ENCODE data around the gene DMBX1. TPM values are rescaled to one million over a fixed set of nuclear protein-coding genes. Genes with fewer than 3 reads are reported as not detected.

The DMBX1 gene
- total and polyA plus RNA-seq, 10 donors: not detected

- no peaks in the 10 kb centered on the region for H3K9me3 ChIP-seq
- H3K4me3 ChIP-seq: no peak overlapping the region
- no peak for TF ChIP-seq POLR2AphosphoS5 (IDR thresholded peaks at IDR 0.05)
- peaks cover 0 to 49% (median 4%) of the 10 kb centered on the region in 7 donors for H3K27me3 ChIP-seq (replicated peaks in 1 of 7)
- H3K36me3 ChIP-seq: no peaks in the 10 kb centered on the region
- intact Hi-C loops (cut with DNase I; ENCODE audit: low total_unique reads): no loop called here
- 77 to 83% (median 82%) methylated on average over 12 to 23 of the region's 23 CpGs for whole genome bisulfite sequencing, 5 donors
- DNase-seq: peak; percentile 48
- no peak overlapping the region for H3K27ac ChIP-seq
- no peaks in the 10 kb centered on the region for H3K4me1 ChIP-seq
Measured at GRCh38 chr1:46512135-46512791, 22.6 kb downstream of the DMBX1 start.

- Histone ChIP-seq H3K4me3 (no peak overlapping the region), H3K36me3 (no peaks in the 10 kb centered on the region), H3K9me3 (no peaks in the 10 kb centered on the region), H3K27ac (no peak overlapping the region), H3K27me3 (replicated peaks in 1 of 7) (peaks cover 0 to 55% (median 8%) of the 10 kb centered on the region in 7 donors), H3K4me1 (no peaks in the 10 kb centered on the region)
- TF ChIP-seq CTCF (IDR thresholded peaks at IDR 0.05 in 8 of 11, conservative IDR thresholded peaks at IDR 0.05 in 3 of 11): no peak
- no peak for TF ChIP-seq POLR2A (IDR thresholded peaks at IDR 0.05)
- no peak for TF ChIP-seq POLR2AphosphoS5 (IDR thresholded peaks at IDR 0.05)
- peak; percentile 54 for DNase-seq
- intact Hi-C loops (cut with DNase I; ENCODE audit: low total_unique reads): no loop called here
- WGBS, 5 donors: 46 to 70% (median 54%) methylated on average over 6 of the region's 6 CpGs
Measured at GRCh38 chr1:46512792-46513190, 23.2 kb downstream of the DMBX1 start.

- intact Hi-C loops (cut with DNase I; ENCODE audit: low total_unique reads): no loop called here
Measured at GRCh38 chr1:46513536-46513935, 23.9 kb downstream of the DMBX1 start.

GRCh38 chr1:46515576-46515975 is 25.9 kb downstream of the DMBX1 start:
- Histone ChIP-seq H3K4me3 (no peak overlapping the region), H3K36me3 (no peaks in the 10 kb centered on the region), H3K4me1 (no peaks in the 10 kb centered on the region), H3K27me3 (replicated peaks in 1 of 7) (peaks cover 0 to 79% (median 8%) of the 10 kb centered on the region in 7 donors), H3K27ac (no peak overlapping the region), H3K9me3 (no peaks in the 10 kb centered on the region)
- TF ChIP-seq CTCF (IDR thresholded peaks at IDR 0.05 in 8 of 11, conservative IDR thresholded peaks at IDR 0.05 in 3 of 11): no peak
- intact Hi-C loops (cut with DNase I; ENCODE audit: low total_unique reads): no loop called here
- DNase-seq: peak; percentile 62
- WGBS, 5 donors: 84 to 98% (median 88%) methylated on average over 4 to 6 of the region's 6 CpGs

More at GRCh38 chr1:46513536-46513935, 23.9 kb downstream of the DMBX1 start:
- Histone ChIP-seq H3K27ac (no peak overlapping the region), H3K9me3 (no peaks in the 10 kb centered on the region), H3K4me1 (no peaks in the 10 kb centered on the region), H3K36me3 (no peaks in the 10 kb centered on the region), H3K4me3 (no peak overlapping the region), H3K27me3 (replicated peaks in 1 of 7) (peaks cover 0 to 62% (median 8%) of the 10 kb centered on the region in 7 donors)
- peak; percentile 33 for DNase-seq
- 42 to 82% (median 67%) methylated on average over 3 to 5 of the region's 5 CpGs for WGBS, 5 donors
- no peak for TF ChIP-seq POLR2AphosphoS5 (IDR thresholded peaks at IDR 0.05)
- no peak for TF ChIP-seq POLR2A (IDR thresholded peaks at IDR 0.05)
- TF ChIP-seq CTCF (IDR thresholded peaks at IDR 0.05 in 8 of 11, conservative IDR thresholded peaks at IDR 0.05 in 3 of 11): no peak
